Measurements from ENCODE around the gene TBX15.
A peak's percentile ranks its signal among the peaks of the same experiment; 100 is the strongest.

TBX15 gene

DNA sequence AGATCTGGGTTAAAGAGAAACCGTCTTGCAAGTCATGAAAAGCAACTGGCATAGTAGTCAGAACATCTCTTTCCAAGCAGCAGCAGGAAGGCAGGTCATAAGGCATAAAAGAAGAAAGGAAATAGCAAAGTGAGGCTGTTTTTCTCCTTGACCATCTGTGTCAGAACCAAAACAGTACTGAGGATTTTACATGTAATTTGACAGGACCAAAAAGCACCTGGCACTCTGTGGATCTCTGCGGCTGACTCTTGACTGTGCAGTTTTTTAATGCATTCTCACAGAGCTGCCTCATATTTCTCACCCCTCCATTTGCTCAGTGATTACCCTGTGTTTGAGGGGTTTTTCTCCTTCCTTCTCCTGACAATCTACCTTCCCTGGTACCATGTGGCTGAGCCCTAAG is 17.7 kb downstream of the TBX15 start:
- H3K4me3 ChIP-seq (ENCODE audit: low read depth, low read length) = no peak overlapping the region
- TF ChIP-seq, protein P1, sequence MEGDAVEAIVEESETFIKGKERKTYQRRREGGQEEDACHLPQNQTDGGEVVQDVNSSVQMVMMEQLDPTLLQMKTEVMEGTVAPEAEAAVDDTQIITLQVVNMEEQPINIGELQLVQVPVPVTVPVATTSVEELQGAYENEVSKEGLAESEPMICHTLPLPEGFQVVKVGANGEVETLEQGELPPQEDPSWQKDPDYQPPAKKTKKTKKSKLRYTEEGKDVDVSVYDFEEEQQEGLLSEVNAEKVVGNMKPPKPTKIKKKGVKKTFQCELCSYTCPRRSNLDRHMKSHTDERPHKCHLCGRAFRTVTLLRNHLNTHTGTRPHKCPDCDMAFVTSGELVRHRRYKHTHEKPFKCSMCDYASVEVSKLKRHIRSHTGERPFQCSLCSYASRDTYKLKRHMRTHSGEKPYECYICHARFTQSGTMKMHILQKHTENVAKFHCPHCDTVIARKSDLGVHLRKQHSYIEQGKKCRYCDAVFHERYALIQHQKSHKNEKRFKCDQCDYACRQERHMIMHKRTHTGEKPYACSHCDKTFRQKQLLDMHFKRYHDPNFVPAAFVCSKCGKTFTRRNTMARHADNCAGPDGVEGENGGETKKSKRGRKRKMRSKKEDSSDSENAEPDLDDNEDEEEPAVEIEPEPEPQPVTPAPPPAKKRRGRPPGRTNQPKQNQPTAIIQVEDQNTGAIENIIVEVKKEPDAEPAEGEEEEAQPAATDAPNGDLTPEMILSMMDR (conservative IDR thresholded peaks at IDR 0.05; ENCODE audit: low read depth, low read length) = no peak
- no peak for DNase-seq (ENCODE audit: low read depth)

DNA sequence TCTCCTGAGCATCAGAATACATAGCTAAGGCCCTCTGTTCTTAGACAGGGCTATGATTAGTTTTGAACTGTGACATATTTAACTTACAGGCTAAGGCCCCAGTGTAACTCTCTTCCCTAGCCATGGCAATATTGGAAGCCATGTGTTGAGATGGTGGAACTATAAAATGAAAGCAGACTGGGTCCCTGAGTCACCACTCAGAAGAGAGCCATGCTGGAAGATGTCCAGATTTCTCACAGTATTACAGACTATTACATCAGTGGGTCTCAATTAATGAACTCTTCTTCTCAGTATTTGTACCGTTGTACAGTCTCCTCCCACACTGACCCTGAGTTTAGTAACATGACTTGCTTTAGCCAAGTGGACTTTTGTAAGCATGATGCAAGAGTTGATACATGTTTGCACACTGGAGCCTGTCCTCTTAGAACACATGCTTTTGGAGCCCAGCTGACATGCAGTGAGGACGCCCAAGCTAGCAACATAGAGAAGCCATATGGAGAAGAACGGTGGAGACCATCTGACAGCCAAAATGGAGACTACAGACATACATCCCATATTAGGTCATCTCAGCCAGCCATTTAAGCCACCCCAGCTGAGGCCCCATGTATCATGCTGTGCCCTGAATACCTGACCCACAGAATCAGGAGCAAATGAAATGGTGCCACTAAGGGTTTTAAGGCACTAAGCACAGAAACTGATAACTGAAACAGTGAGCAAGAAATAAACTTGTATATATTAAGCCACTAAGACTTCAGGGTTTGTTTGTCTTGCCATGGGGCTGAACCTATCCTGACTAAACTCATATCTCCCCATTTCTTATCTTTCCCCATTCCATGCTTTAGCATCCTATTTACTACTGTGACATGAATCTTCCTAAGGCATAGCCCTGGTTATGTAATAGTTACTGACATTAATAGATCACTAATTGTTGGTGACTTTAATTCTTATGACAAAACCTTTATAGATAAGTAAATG is 24.4 kb downstream of the TBX15 start:
- TF ChIP-seq, protein P1 (conservative IDR thresholded peaks at IDR 0.05; ENCODE audit: low read depth, low read length) = no peak
- no peak overlapping the region for H3K4me3 ChIP-seq (ENCODE audit: low read depth, low read length)
- DNase-seq (ENCODE audit: low read depth) = peak; percentile 99

DNA sequence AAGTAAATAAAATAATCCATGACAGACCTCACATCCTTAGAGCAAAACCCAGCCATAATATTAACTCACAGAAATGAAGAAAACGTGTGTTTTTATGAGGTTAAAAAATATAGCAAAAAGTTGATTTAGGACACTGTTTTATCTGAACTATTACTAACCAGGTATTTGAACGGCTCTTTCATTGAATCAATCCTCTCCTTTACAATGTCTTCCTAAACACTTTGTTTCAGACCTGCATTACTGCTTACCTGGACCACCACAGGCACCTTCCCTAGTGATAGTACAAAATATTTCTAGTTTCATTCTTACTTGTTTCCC is 25.0 kb downstream of the TBX15 start:
- no peak for DNase-seq (ENCODE audit: low read depth)
- H3K4me3 ChIP-seq (ENCODE audit: low read depth, low read length) = no peak overlapping the region
- TF ChIP-seq, protein P1 (conservative IDR thresholded peaks at IDR 0.05; ENCODE audit: low read depth, low read length) = no peak

DNA sequence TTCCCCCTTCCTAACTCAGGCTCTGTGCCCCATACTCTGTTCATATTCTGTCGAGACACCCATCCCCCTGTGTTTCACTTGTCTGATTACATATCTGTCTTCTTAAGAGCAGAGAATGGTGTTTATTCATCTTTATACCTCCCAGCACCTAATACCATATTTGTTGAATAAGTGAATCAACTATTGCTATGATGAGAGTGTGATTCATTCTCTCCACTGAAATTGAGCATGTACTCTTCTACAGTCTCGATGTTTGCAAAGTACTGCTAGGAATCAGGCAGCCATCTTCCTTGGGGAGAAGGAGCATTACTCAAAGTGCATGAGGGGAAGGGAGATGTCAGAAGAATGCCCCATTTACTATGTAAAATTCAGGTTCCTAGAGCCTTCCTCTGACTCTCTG is 27.0 kb downstream of the TBX15 start:
- no peak for DNase-seq (ENCODE audit: low read depth)
- TF ChIP-seq, protein P1 (conservative IDR thresholded peaks at IDR 0.05; ENCODE audit: low read depth, low read length) = no peak
- no peak overlapping the region for H3K4me3 ChIP-seq (ENCODE audit: low read depth, low read length)

DNA sequence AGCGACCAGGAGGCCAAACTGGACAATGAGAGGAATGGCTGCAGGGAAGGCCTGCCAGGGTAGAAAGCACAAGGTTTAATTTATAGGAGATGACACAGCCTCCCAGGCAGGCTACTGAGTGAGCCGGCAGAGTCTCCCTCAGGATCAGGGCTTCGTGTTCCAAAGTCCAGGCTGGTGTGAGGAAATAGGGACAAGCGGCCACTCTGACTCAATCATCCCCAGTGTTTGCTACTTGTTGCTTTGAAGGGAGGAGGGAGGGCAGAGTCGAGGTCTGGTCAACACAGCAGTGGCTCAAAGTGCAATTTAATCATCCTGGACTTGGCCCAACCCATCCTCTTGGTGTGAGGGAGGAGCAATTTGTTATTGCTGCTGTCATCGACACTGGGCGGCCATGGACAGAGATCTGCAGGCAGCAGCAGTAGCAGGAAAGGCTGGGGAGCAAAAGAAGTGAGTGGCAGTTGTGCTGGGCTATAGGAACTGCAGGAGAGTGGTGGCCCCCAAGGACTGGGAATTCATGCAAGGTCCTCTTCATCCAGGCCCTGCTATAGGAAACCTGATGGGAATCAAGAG is 27.5 kb downstream of the TBX15 start:
- peak; percentile 95 for DNase-seq (ENCODE audit: low read depth)
- TF ChIP-seq, protein P1 (conservative IDR thresholded peaks at IDR 0.05; ENCODE audit: low read depth, low read length) = no peak
- no peak overlapping the region for H3K4me3 ChIP-seq (ENCODE audit: low read depth, low read length)

DNA sequence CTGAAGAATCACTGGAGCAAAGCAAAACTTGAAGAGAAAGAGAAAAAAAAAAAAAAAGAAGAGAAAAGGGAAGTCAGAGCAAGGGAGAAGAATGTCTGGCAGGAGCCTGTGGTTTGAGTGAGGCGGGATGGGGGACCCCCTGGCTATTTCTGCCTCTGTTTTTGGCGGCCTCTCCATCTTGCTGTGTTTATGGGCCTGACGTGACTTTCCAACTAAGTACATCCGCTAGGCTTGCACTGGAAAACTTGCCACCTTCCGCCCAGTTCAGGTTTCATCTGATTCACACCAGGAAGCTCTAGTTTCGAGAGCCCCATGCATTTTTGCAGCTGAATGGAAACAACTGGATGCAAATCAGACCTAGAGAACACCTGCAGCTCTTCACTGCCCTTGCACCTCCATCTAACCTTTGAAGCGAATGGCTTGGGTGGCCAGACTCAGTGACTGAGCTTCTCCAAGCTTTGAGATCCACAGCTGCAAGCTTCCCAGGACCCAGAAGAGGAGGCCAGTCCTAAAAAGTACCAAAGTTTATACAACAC is 28.0 kb downstream of the TBX15 start:
- TF ChIP-seq, protein P1 (conservative IDR thresholded peaks at IDR 0.05; ENCODE audit: low read depth, low read length) = no peak
- peak; percentile 89 for DNase-seq (ENCODE audit: low read depth)
- no peak overlapping the region for H3K4me3 ChIP-seq (ENCODE audit: low read depth, low read length)

All from choroid plexus epithelial cell (primary cell).